SK-N-SH (cell line): ENCODE measurements around the gene THOC7. TPM values are rescaled to one million over a fixed set of nuclear protein-coding genes. Genes with fewer than 3 reads are reported as not detected.

Source experiments
- CTCF ChIA-PET: fragments of 300-600, 350-600 bp; formaldehyde crosslinking; extraction: SDS; loops from one replicate; lab custom pipeline; 2021; lab: Yijun Ruan, JAX
- POLR2A ChIA-PET: fragments of 350-600 bp; sonication (Branson Sonifier 250); formaldehyde crosslinking; extraction: SDS; loops from one replicate; lab custom pipeline; 2020; ENCODE audit warnings: antibody characterized with exemption, inconsistent platforms; lab: Yijun Ruan, JAX
- DNase-seq: peaks from one replicate; pipeline ENCODE4 v3.0.0; 2012
- H2AFZ ChIP-seq: fragments of 200-600 bp; sonication (generic); 2 replicates; pipeline ENCODE4 v1.8.1; 2016; ENCODE audit warnings: antibody characterized with exemption, mild to moderate bottlenecking, low read depth
- H3F3A ChIP-seq: fragments of 200-600 bp; sonication (generic); replicated peaks from 2 replicates; pipeline ENCODE3; 2016; ENCODE audit warnings: antibody characterized with exemption, mild to moderate bottlenecking; ENCODE audit not compliant: insufficient read depth
- H3K27ac ChIP-seq, 2 experiments: fragments of 200-500 bp in 1 of 2; fragments of 200-600 bp in 1 of 2; sonication (Bioruptor generic) in 1 of 2; sonication (generic), shearing (Covaris generic) in 1 of 2; 2 replicates each; pipeline versions ENCODE4 v1.5.1 to v1.6.1; 2014 to 2016; ENCODE audit warnings: low read depth in 2 of 2, inconsistent platforms in 1 of 2, low read length in 1 of 2, mild to moderate bottlenecking in 1 of 2, mixed read lengths in 1 of 2
- H3K27me3 ChIP-seq: fragments of 200-600 bp; sonication (generic), shearing (Covaris generic); 2 replicates; pipeline ENCODE4 v1.6.1; 2016; ENCODE audit warnings: mixed run types; ENCODE audit not compliant: insufficient read depth
- H3K36me3 ChIP-seq, 2 experiments: fragments of 200-500 bp in 1 of 2; fragments of 200-600 bp in 1 of 2; sonication (Bioruptor generic) in 1 of 2; sonication (generic) in 1 of 2; replicated peaks in 1 of 2; 2 replicates each; pipeline versions ENCODE3 to v1.5.1; 2014 to 2016; ENCODE audit warnings: low read length in 1 of 2, mild to moderate bottlenecking in 1 of 2; ENCODE audit not compliant: insufficient read depth in 2 of 2, control insufficient read depth in 1 of 2
- H3K4me1 ChIP-seq, 2 experiments: fragments of 200-500 bp in 1 of 2; fragments of 200-600 bp in 1 of 2; sonication (Bioruptor generic) in 1 of 2; sonication (generic), shearing (Covaris generic) in 1 of 2; 2 replicates each; pipeline versions ENCODE4 v1.5.1 to v1.6.1; 2014 to 2016; ENCODE audit warnings: low read depth in 1 of 2, low read length in 1 of 2, mixed run types in 1 of 2; ENCODE audit not compliant: insufficient read depth in 2 of 2, control insufficient read depth in 1 of 2
- H3K4me2 ChIP-seq: fragments of 200-600 bp; sonication (generic), shearing (Covaris generic); 2 replicates; pipeline ENCODE4 v1.6.1; 2017; ENCODE audit warnings: mixed run types
- H3K4me3 ChIP-seq, 2 experiments: fragments of 200-500 bp in 1 of 2; fragments of 200-600 bp in 1 of 2; sonication (Bioruptor generic) in 1 of 2; sonication (generic), shearing (Covaris generic) in 1 of 2; 2 replicates each; pipeline versions ENCODE4 v1.5.1 to v1.8.1; 2014 to 2016; ENCODE audit warnings: low read depth in 2 of 2, inconsistent platforms in 1 of 2, low read length in 1 of 2, mild to moderate bottlenecking in 1 of 2, mixed read lengths in 1 of 2, moderate library complexity in 1 of 2
- H3K79me2 ChIP-seq: fragments of 200-600 bp; sonication (generic); 2 replicates; pipeline ENCODE4 v1.8.1; 2017; ENCODE audit warnings: mild to moderate bottlenecking; ENCODE audit not compliant: insufficient read depth
- H3K9ac ChIP-seq: fragments of 200-600 bp; sonication (generic); 2 replicates; pipeline ENCODE4 v1.6.1; 2017; ENCODE audit warnings: mixed run types
- H3K9me2 ChIP-seq: fragments of 200-600 bp; sonication (generic); 2 replicates; pipeline ENCODE4 v1.6.1; 2017; ENCODE audit warnings: mixed run types
- H3K9me3 ChIP-seq: fragments of 200-600 bp; sonication (generic); 2 replicates; pipeline ENCODE4 v1.6.1; 2017; ENCODE audit warnings: mixed run types, mild to moderate bottlenecking, moderate library complexity
- H4K20me1 ChIP-seq: fragments of 200-600 bp; sonication (generic); 2 replicates; pipeline ENCODE4 v1.6.1; 2017; ENCODE audit warnings: mild to moderate bottlenecking, mixed run types; ENCODE audit not compliant: insufficient read depth
- ELF1 ChIP-seq: IDR thresholded peaks from 2 replicates; pipeline ENCODE4 v1.4.0; 2012
- EP300 ChIP-seq, 2 experiments: IDR thresholded peaks; 2 replicates each; pipeline versions ENCODE4 v1.4.0 to v1.6.1; 2012; ENCODE audit warnings: borderline replicate concordance in 1 of 2, low read depth in 1 of 2, low read length in 1 of 2
- FOSL2 ChIP-seq: IDR thresholded peaks from 2 replicates; pipeline ENCODE4 v1.4.0; 2012; ENCODE audit warnings: low read depth, mild to moderate bottlenecking, moderate library complexity, borderline replicate concordance
- GABPA ChIP-seq: IDR thresholded peaks from 2 replicates; pipeline ENCODE4 v1.4.0; 2012; ENCODE audit warnings: low read depth, mild to moderate bottlenecking
- JUND ChIP-seq: IDR thresholded peaks from 2 replicates; pipeline ENCODE4 v1.4.0; 2012
- MEF2A ChIP-seq: IDR thresholded peaks from 2 replicates; pipeline ENCODE4 v1.4.0; 2012; ENCODE audit warnings: low read depth, borderline replicate concordance
- MXI1 ChIP-seq: IDR thresholded peaks from 2 replicates; pipeline ENCODE4 v1.6.1; 2012; ENCODE audit warnings: mild to moderate bottlenecking, low read depth, low read length, improper control_type of control experiment
- NFIC ChIP-seq: IDR thresholded peaks from 2 replicates; pipeline ENCODE4 v1.4.0; 2012; ENCODE audit warnings: borderline replicate concordance
- POLR2AphosphoS5 ChIP-seq: IDR thresholded peaks from 2 replicates; pipeline ENCODE4 v1.6.1; 2012; ENCODE audit warnings: low read depth, low read length
- RFX5 ChIP-seq: IDR thresholded peaks from 2 replicates; pipeline ENCODE4 v1.6.1; 2012; ENCODE audit warnings: mild to moderate bottlenecking, improper control_type of control experiment, low read length
- RXRA ChIP-seq: IDR thresholded peaks from 2 replicates; pipeline ENCODE4 v1.4.0; 2012; ENCODE audit warnings: low read depth, mild to moderate bottlenecking, borderline replicate concordance
- SIN3A ChIP-seq: IDR thresholded peaks from 2 replicates; pipeline ENCODE4 v1.6.1; 2012; ENCODE audit warnings: low read depth, mild to moderate bottlenecking, low read length, moderate library complexity, borderline replicate concordance
- SMC3 ChIP-seq: IDR thresholded peaks from 2 replicates; pipeline ENCODE4 v1.6.1; 2012; ENCODE audit warnings: low read depth, low read length, improper control_type of control experiment
- TCF12 ChIP-seq: IDR thresholded peaks from 2 replicates; pipeline ENCODE4 v1.4.0; 2012
- WGBS: methylation state at CpG from one replicate; pipeline ENCODE4 v1.1.6; 2017; ENCODE audit warnings: low lambda C conversion rate; 5-methylcytosine and 5-hydroxymethylcytosine counted together
- polyA plus RNA-seq, 3 experiments: library from polyadenylated mRNA; depleted of rRNA; stranded (reverse); fragments of >200 nt; gene quantifications; 2 replicates each; pipeline ENCODE4 v1.2.3, GENCODE V29; 2012
- TF ChIP-seq, protein P1 (sequence below): fragments of 200-600 bp; sonication (generic); IDR thresholded peaks from 2 replicates; pipeline ENCODE4 v1.6.1; 2017; ENCODE audit warnings: antibody characterized with exemption, mild to moderate bottlenecking, moderate library complexity
- TF ChIP-seq, protein P2 (sequence below): IDR thresholded peaks from 2 replicates; pipeline ENCODE4 v1.4.0; 2012; ENCODE audit warnings: low read depth, borderline replicate concordance
- TF ChIP-seq, protein P3 (sequence below): IDR thresholded peaks from 2 replicates; pipeline ENCODE4; 2012

THOC7 gene
- polyA plus RNA-seq, 1 of the 3 experiments (the other 2 are of a cell fraction) = 35.6 TPM

DNA sequence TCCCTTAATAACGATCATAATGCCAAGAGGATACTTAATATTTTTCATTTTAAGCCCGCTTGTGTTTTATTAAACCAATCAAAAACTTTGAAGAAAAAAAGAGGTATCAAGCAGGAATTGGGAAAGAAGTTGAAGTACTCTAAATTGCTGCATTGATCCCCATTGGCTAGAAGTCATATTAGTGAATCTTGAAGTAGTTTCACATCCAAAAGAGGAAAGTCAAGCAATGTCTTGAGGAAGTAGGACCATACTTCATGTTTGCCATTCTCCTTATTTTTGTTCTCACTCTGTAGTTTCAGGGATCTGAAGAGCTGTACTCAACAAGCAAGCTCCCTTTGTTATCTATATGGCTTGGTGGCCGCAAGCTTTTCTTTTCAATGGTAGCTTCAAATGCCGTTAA is 46.4 kb upstream of the THOC7 start:
- TF ChIP-seq NFIC = no peak
- TF ChIP-seq MXI1 = no peak
- TF ChIP-seq EP300 (IDR thresholded peaks at IDR 0.05; ENCODE audit: borderline replicate concordance in 1 of 2, low read depth in 1 of 2, low read length in 1 of 2) = no peak
- TF ChIP-seq, protein P1, sequence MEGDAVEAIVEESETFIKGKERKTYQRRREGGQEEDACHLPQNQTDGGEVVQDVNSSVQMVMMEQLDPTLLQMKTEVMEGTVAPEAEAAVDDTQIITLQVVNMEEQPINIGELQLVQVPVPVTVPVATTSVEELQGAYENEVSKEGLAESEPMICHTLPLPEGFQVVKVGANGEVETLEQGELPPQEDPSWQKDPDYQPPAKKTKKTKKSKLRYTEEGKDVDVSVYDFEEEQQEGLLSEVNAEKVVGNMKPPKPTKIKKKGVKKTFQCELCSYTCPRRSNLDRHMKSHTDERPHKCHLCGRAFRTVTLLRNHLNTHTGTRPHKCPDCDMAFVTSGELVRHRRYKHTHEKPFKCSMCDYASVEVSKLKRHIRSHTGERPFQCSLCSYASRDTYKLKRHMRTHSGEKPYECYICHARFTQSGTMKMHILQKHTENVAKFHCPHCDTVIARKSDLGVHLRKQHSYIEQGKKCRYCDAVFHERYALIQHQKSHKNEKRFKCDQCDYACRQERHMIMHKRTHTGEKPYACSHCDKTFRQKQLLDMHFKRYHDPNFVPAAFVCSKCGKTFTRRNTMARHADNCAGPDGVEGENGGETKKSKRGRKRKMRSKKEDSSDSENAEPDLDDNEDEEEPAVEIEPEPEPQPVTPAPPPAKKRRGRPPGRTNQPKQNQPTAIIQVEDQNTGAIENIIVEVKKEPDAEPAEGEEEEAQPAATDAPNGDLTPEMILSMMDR = no peak
- no peak for TF ChIP-seq SIN3A
- TF ChIP-seq ELF1 = no peak
- TF ChIP-seq RFX5 = no peak
- TF ChIP-seq POLR2AphosphoS5 = no peak
- no peak for TF ChIP-seq GABPA
- no peak for TF ChIP-seq TCF12
- TF ChIP-seq, protein P2, sequence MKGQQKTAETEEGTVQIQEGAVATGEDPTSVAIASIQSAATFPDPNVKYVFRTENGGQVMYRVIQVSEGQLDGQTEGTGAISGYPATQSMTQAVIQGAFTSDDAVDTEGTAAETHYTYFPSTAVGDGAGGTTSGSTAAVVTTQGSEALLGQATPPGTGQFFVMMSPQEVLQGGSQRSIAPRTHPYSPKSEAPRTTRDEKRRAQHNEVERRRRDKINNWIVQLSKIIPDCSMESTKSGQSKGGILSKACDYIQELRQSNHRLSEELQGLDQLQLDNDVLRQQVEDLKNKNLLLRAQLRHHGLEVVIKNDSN = no peak
- TF ChIP-seq SMC3 = no peak
- TF ChIP-seq MEF2A = no peak
- TF ChIP-seq FOSL2 = no peak
- TF ChIP-seq JUND = no peak
- TF ChIP-seq RXRA = no peak
- TF ChIP-seq, protein P3, sequence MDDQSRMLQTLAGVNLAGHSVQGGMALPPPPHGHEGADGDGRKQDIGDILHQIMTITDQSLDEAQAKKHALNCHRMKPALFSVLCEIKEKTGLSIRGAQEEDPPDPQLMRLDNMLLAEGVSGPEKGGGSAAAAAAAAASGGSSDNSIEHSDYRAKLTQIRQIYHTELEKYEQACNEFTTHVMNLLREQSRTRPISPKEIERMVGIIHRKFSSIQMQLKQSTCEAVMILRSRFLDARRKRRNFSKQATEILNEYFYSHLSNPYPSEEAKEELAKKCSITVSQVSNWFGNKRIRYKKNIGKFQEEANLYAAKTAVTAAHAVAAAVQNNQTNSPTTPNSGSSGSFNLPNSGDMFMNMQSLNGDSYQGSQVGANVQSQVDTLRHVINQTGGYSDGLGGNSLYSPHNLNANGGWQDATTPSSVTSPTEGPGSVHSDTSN = no peak
- TF ChIP-seq, all 33 proteins: peak for 0
- no peaks in the 10 kb centered on the region for H3K9me3 ChIP-seq

More for the DNA sequence above, 46.4 kb upstream of the THOC7 start:
- Histone ChIP-seq H3K27ac (no peak overlapping the region), H3F3A (peaks cover 14% of the 10 kb centered on the region), H3K9ac (no peak overlapping the region), H4K20me1 (peaks cover 8% of the 10 kb centered on the region; the same call in 1 of the 2 replicates), H3K36me3 (peaks cover 4 to 13% of the 10 kb centered on the region in 2 experiments), H2AFZ (no peak overlapping the region), H3K4me2 (no peak overlapping the region), H3K4me1 (peaks cover 13 to 18% of the 10 kb centered on the region in 2 experiments), H3K9me2 (no peaks in the 10 kb centered on the region), H3K27me3 (no peaks in the 10 kb centered on the region), H3K79me2 (peaks cover 42% of the 10 kb centered on the region), H3K4me3 (no peak overlapping the region)
- DNase-seq = no peak
- ChIA-PET POLR2A (no interaction called here), CTCF (interaction anchor here (0.7 to 2.1 kb wide), 3 partner anchors 51 to 561 kb away, joined by 3 to 8 read pairs (median 7); partner anchors contain the start of gene C3orf49)
- 97% methylated on average over 4 of the region's 4 CpGs for WGBS
